K562 (cell line): Measurements from ENCODE around the gene C11orf58. TPM values are rescaled to one million over a fixed set of nuclear protein-coding genes. Genes with fewer than 3 reads are reported as not detected.
A peak's percentile ranks its signal among the peaks of the same experiment; 100 is the strongest.

Experiments
- CHD1 ChIP-seq: fragments of 200-600 bp; sonication (generic); IDR thresholded peaks from one replicate; pipeline ENCODE4 v1.6.1; 2012; ENCODE audit warnings: mild to moderate bottlenecking, moderate library complexity, low read length, inconsistent platforms
- CSDE1 ChIP-seq, 2 experiments: fragments of 450-650 bp; IDR thresholded peaks; 2 replicates each; pipeline ENCODE4 v1.6.1; 2016; ENCODE audit warnings: mild to moderate bottlenecking in 1 of 2
- DEAF1 ChIP-seq: fragments of 450-650 bp; formaldehyde crosslinking; IDR thresholded peaks from 2 replicates; pipeline ENCODE4 v1.4.0; 2020; ENCODE audit warnings: mild to moderate bottlenecking, moderate library complexity
- DPF2 ChIP-seq: fragments of 450-650 bp; IDR thresholded peaks from 2 replicates; pipeline ENCODE4 v1.6.1; 2016
- GABPA ChIP-seq: fragments of 200-800 bp; sonication (Bioruptor generic); conservative IDR thresholded peaks from 2 replicates; pipeline ENCODE4 v1.6.1; 2016; ENCODE audit warnings: low read depth, missing genetic modification characterization, missing compliant biosample characterization
- HDAC3 ChIP-seq: fragments of 450-650 bp; IDR thresholded peaks from 2 replicates; pipeline ENCODE4 v1.6.1; 2018; ENCODE audit warnings: borderline replicate concordance, mild to moderate bottlenecking, moderate library complexity; ENCODE audit not compliant: partially characterized antibody
- MYBL2 ChIP-seq, 2 experiments: fragments of 450-650 bp in 1 of 2; sonication (generic) in 1 of 2; formaldehyde crosslinking in 1 of 2; IDR thresholded peaks; 2 replicates each; pipeline versions ENCODE4 v1.6.1 to v1.8.1; 2017 to 2022; ENCODE audit warnings: borderline replicate concordance in 1 of 2, inconsistent platforms in 1 of 2, low read depth in 1 of 2, mild to moderate bottlenecking in 1 of 2, missing genetic modification reagents in 1 of 2, moderate library complexity in 1 of 2
- MYC ChIP-seq, 2 experiments: fragments of 250-450 bp in 1 of 2; sonication (Bioruptor Pico) in 1 of 2; IDR thresholded peaks; 2 replicates each; pipeline versions ENCODE4 v1.5.1 to v1.6.1; 2012 to 2021; ENCODE audit warnings: low read depth in 2 of 2, borderline replicate concordance in 1 of 2, improper control_type of control experiment in 1 of 2, low read length in 1 of 2, mild to moderate bottlenecking in 1 of 2, moderate library complexity in 1 of 2
- NR3C1 ChIP-seq: sonication (generic); formaldehyde crosslinking; IDR thresholded peaks from 2 replicates; pipeline ENCODE4 v1.8.1; 2022; ENCODE audit warnings: missing genetic modification reagents
- PHF20 ChIP-seq: fragments of 450-650 bp; IDR thresholded peaks from 2 replicates; pipeline ENCODE4 v1.6.1; 2018; ENCODE audit not compliant: partially characterized antibody
- PYGO2 ChIP-seq: fragments of 450-650 bp; IDR thresholded peaks from 2 replicates; pipeline ENCODE4 v1.6.1; 2016; ENCODE audit warnings: mild to moderate bottlenecking, missing genetic modification characterization, moderate library complexity, missing compliant biosample characterization
- SREBF1 ChIP-seq: fragments of 150-350 bp; IDR thresholded peaks from 2 replicates; pipeline ENCODE4 v1.6.1; 2014; ENCODE audit warnings: antibody characterized with exemption, low read depth, low read length, borderline replicate concordance
- STAT5B ChIP-seq: fragments of 250-450 bp; sonication (Bioruptor Pico); IDR thresholded peaks from 2 replicates; pipeline ENCODE4 v1.8.0; 2021; ENCODE audit warnings: mild to moderate bottlenecking, inconsistent platforms
- TCF7L2 ChIP-seq: fragments of 150-350 bp; IDR thresholded peaks from 2 replicates; pipeline ENCODE4 v1.6.1; 2016; ENCODE audit warnings: low read depth, mild to moderate bottlenecking, low read length, moderate library complexity
- ZEB2 ChIP-seq: fragments of 450-650 bp; IDR thresholded peaks from 2 replicates; pipeline ENCODE4 v1.6.1; 2016
- ZNF263 ChIP-seq: sonication (generic); formaldehyde crosslinking; IDR thresholded peaks from 2 replicates; pipeline ENCODE4 v1.8.0; 2022; ENCODE audit warnings: mild to moderate bottlenecking, missing genetic modification reagents, borderline replicate concordance
- polyA plus RNA-seq, 8 experiments: library from polyadenylated mRNA; depleted of rRNA in 4 of 8; stranded (reverse) in 5 of 8; unstranded in 3 of 8; fragments of >200 nt; fragmentation: Nextera tagmentation in 2 of 8; fragmentation: Illumina TruSeq in 1 of 8; extraction: Ambion mirVana in 2 of 8; extraction: Trizol in 1 of 8; gene quantifications; 2 replicates each; pipeline versions ENCODE4 v1.2.1 to v1.2.3, GENCODE V29; 2011 to 2014; ENCODE audit warnings: inconsistent platforms in 1 of 8, missing spikeins in 1 of 8
- total RNA-seq, 7 experiments: library from RNA; depleted of rRNA in 6 of 7; stranded (reverse); fragments of >200 nt in 6 of 7; fragmentation: Illumina TruSeq in 2 of 7; extraction: Trizol in 2 of 7; gene quantifications; 2 replicates each; pipeline versions ENCODE4 v1.2.1 to v1.2.3, GENCODE V29; 2011 to 2021; ENCODE audit warnings: low replicate concordance in 1 of 7
- TF ChIP-seq, protein P1 (sequence below), 2 experiments: fragments of 150-350 bp in 1 of 2; IDR thresholded peaks; 2 replicates each; pipeline ENCODE4 v1.6.1; 2012 to 2016; ENCODE audit warnings: low read depth in 2 of 2, low read length in 2 of 2, mild to moderate bottlenecking in 1 of 2, moderate library complexity in 1 of 2
- TF ChIP-seq, protein P2 (sequence below): fragments of 450-650 bp; IDR thresholded peaks from 2 replicates; pipeline ENCODE4 v1.6.1; 2016; ENCODE audit warnings: borderline replicate concordance
- TF ChIP-seq, protein P3 (sequence below): sonication (generic); formaldehyde crosslinking; IDR thresholded peaks from 2 replicates; pipeline ENCODE4 v1.8.0; 2023; ENCODE audit warnings: mild to moderate bottlenecking, missing genetic modification reagents

C11orf58 gene
- total and polyA plus RNA-seq, 9 of the 15 experiments (the other 6 are each of a cell fraction or from before 2014, with no cell fraction given), result 104 to 421 (median 247) TPM

DNA sequence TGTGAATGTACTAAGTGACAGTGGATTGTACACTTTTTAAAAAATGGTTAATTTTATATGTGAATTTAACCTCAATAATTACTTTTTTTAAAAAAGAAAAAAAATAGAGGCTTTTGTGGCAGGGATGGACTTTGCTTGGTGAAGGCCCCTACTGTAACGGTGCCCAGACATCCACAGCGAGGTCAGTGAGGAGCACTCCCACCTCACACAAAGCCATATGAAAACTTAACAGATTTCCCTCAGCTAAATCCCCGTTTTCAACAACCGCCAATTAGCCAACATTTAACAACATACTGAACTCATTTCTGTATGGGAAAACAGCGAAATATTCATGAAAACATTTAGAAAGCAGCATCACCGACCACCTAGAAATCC is 642 bp upstream of the C11orf58 start (continued):
- TF ChIP-seq, protein P1, sequence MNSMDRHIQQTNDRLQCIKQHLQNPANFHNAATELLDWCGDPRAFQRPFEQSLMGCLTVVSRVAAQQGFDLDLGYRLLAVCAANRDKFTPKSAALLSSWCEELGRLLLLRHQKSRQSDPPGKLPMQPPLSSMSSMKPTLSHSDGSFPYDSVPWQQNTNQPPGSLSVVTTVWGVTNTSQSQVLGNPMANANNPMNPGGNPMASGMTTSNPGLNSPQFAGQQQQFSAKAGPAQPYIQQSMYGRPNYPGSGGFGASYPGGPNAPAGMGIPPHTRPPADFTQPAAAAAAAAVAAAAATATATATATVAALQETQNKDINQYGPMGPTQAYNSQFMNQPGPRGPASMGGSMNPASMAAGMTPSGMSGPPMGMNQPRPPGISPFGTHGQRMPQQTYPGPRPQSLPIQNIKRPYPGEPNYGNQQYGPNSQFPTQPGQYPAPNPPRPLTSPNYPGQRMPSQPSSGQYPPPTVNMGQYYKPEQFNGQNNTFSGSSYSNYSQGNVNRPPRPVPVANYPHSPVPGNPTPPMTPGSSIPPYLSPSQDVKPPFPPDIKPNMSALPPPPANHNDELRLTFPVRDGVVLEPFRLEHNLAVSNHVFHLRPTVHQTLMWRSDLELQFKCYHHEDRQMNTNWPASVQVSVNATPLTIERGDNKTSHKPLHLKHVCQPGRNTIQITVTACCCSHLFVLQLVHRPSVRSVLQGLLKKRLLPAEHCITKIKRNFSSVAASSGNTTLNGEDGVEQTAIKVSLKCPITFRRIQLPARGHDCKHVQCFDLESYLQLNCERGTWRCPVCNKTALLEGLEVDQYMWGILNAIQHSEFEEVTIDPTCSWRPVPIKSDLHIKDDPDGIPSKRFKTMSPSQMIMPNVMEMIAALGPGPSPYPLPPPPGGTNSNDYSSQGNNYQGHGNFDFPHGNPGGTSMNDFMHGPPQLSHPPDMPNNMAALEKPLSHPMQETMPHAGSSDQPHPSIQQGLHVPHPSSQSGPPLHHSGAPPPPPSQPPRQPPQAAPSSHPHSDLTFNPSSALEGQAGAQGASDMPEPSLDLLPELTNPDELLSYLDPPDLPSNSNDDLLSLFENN (IDR thresholded peaks at IDR 0.05; ENCODE audit: low read depth in 2 of 2, low read length in 2 of 2), result no peak
- TF ChIP-seq CSDE1 (IDR thresholded peaks at IDR 0.05), result no peak
- TF ChIP-seq MYC (IDR thresholded peaks at IDR 0.05; ENCODE audit: low read depth, low read length), result 0 out of 2 replicates have a peak, but pooled peaks have one; percentile 30
- no peak for TF ChIP-seq MYC (CRISPR knock-in tag; IDR thresholded peaks at IDR 0.05; ENCODE audit: borderline replicate concordance, low read depth)
- no peak for TF ChIP-seq NR3C1 (CRISPR knock-in tag)
- peak; percentile 21 for TF ChIP-seq PHF20
- peak; percentile 51 for TF ChIP-seq CHD1
- TF ChIP-seq TCF7L2, result no peak
- TF ChIP-seq, protein P2, sequence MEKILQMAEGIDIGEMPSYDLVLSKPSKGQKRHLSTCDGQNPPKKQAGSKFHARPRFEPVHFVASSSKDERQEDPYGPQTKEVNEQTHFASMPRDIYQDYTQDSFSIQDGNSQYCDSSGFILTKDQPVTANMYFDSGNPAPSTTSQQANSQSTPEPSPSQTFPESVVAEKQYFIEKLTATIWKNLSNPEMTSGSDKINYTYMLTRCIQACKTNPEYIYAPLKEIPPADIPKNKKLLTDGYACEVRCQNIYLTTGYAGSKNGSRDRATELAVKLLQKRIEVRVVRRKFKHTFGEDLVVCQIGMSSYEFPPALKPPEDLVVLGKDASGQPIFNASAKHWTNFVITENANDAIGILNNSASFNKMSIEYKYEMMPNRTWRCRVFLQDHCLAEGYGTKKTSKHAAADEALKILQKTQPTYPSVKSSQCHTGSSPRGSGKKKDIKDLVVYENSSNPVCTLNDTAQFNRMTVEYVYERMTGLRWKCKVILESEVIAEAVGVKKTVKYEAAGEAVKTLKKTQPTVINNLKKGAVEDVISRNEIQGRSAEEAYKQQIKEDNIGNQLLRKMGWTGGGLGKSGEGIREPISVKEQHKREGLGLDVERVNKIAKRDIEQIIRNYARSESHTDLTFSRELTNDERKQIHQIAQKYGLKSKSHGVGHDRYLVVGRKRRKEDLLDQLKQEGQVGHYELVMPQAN, result 0 out of 2 replicates have a peak, but pooled peaks have one; percentile 22
- TF ChIP-seq STAT5B, result no peak
- TF ChIP-seq PYGO2 (tag), result peak; percentile 28; the same call in 1 of the 2 replicates
- TF ChIP-seq, protein P3, sequence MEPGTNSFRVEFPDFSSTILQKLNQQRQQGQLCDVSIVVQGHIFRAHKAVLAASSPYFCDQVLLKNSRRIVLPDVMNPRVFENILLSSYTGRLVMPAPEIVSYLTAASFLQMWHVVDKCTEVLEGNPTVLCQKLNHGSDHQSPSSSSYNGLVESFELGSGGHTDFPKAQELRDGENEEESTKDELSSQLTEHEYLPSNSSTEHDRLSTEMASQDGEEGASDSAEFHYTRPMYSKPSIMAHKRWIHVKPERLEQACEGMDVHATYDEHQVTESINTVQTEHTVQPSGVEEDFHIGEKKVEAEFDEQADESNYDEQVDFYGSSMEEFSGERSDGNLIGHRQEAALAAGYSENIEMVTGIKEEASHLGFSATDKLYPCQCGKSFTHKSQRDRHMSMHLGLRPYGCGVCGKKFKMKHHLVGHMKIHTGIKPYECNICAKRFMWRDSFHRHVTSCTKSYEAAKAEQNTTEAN (CRISPR knock-in tag), result no peak
- TF ChIP-seq GABPA (tag), result 0 out of 2 replicates have a peak, but pooled peaks have one; percentile 5
- TF ChIP-seq SREBF1, result no peak
- TF ChIP-seq ZEB2, result no peak
- TF ChIP-seq DEAF1 (CRISPR knock-in tag), result no peak
- TF ChIP-seq ZNF263 (CRISPR knock-in tag), result peak; percentile 29; the same call in 1 of the 2 replicates
- TF ChIP-seq HDAC3, result no peak
- TF ChIP-seq DPF2, result 0 out of 2 replicates have a peak, but pooled peaks have one; percentile 18
- no peak for TF ChIP-seq MYBL2 (IDR thresholded peaks at IDR 0.05; ENCODE audit: low read depth)
- no peak for TF ChIP-seq MYBL2 (CRISPR knock-in tag; IDR thresholded peaks at IDR 0.05; ENCODE audit: borderline replicate concordance)
